GM23338 (cell line): ENCODE data around the gene C1orf216. TPM values are rescaled to one million over a fixed set of nuclear protein-coding genes. Genes with fewer than 3 reads are reported as not detected.

Source experiments
- ATAC-seq: fragments of 200-7000 bp; cut with Tn5 transposase; 3 replicates; pipeline ENCODE4 v1.9.1; 2020
- DNase-seq: peaks from one replicate; pipeline ENCODE4 v3.0.0-alpha.2; 2015; ENCODE audit warnings: low spot score
- H2AFZ ChIP-seq: fragments of 200-600 bp; sonication (generic); 2 replicates; pipeline ENCODE4 v1.8.0; 2016; ENCODE audit warnings: antibody characterized with exemption, mild to moderate bottlenecking, moderate library complexity
- H3F3A ChIP-seq: fragments of 200-600 bp; sonication (generic); replicated peaks from 2 replicates; pipeline ENCODE4 v1.8.0; 2017; ENCODE audit warnings: antibody characterized with exemption, mixed run types, low read depth
- H3K27ac ChIP-seq: fragments of 200-600 bp; sonication (generic); 2 replicates; pipeline ENCODE4 v1.6.1; 2016; ENCODE audit warnings: low read depth
- H3K27me3 ChIP-seq: fragments of 200-600 bp; sonication (generic); 2 replicates; pipeline ENCODE4 v1.8.0; 2016; ENCODE audit warnings: mild to moderate bottlenecking, mixed run types, moderate library complexity; ENCODE audit not compliant: insufficient read depth
- H3K36me3 ChIP-seq: fragments of 200-600 bp; sonication (generic); 2 replicates; pipeline ENCODE4 v1.8.0; 2016; ENCODE audit warnings: mild to moderate bottlenecking; ENCODE audit not compliant: insufficient read depth
- H3K4me1 ChIP-seq: fragments of 200-600 bp; sonication (generic); 2 replicates; pipeline ENCODE4 v1.8.0; 2016; ENCODE audit warnings: mild to moderate bottlenecking, moderate library complexity; ENCODE audit not compliant: insufficient read depth
- H3K4me2 ChIP-seq: fragments of 200-600 bp; sonication (generic); 2 replicates; pipeline ENCODE4 v1.7.1; 2017; ENCODE audit warnings: mixed run types
- H3K4me3 ChIP-seq: fragments of 200-600 bp; sonication (generic); 2 replicates; pipeline ENCODE4 v1.6.1; 2016; ENCODE audit warnings: mixed run types
- H3K79me2 ChIP-seq: fragments of 200-600 bp; sonication (generic); replicated peaks from 2 replicates; pipeline ENCODE4 v1.8.0; 2017; ENCODE audit warnings: mild to moderate bottlenecking; ENCODE audit not compliant: insufficient read depth
- H3K9me2 ChIP-seq: fragments of 200-600 bp; sonication (generic); 2 replicates; pipeline ENCODE4 v1.8.0; 2017; ENCODE audit not compliant: insufficient read depth
- H4K20me1 ChIP-seq: fragments of 200-600 bp; sonication (generic); replicated peaks from 2 replicates; pipeline ENCODE4 v1.8.0; 2017; ENCODE audit warnings: mild to moderate bottlenecking; ENCODE audit not compliant: insufficient read depth
- H3K27ac Mint-ChIP-seq: 2 replicates; pipeline ENCODE4 v1.8.0; 2020; ENCODE audit warnings: inconsistent platforms, mild to moderate bottlenecking, moderate library complexity, mixed read lengths
- H3K27me3 Mint-ChIP-seq: 3 replicates; pipeline ENCODE4 v1.8.0; 2022; ENCODE audit warnings: low read depth, mild to moderate bottlenecking, moderate library complexity, mixed read lengths, inconsistent platforms; ENCODE audit not compliant: insufficient read depth, poor library complexity
- H3K36me3 Mint-ChIP-seq: 3 replicates; pipeline ENCODE4 v1.8.0; 2021; ENCODE audit warnings: low read depth, mild to moderate bottlenecking, inconsistent platforms, moderate library complexity, mixed read lengths
- H3K4me1 Mint-ChIP-seq: 3 replicates; pipeline ENCODE4 v1.8.0; 2020; ENCODE audit warnings: mild to moderate bottlenecking, inconsistent platforms, mixed read lengths
- H3K4me3 Mint-ChIP-seq: 3 replicates; pipeline ENCODE4 v1.8.0; 2021; ENCODE audit warnings: moderate library complexity, mild to moderate bottlenecking, inconsistent platforms, mixed read lengths
- H3K9me3 Mint-ChIP-seq: 3 replicates; pipeline ENCODE4 v1.8.0; 2020; ENCODE audit warnings: moderate library complexity, mild to moderate bottlenecking, inconsistent platforms, mixed read lengths
- EZH2 ChIP-seq: fragments of 200-600 bp; sonication (generic); IDR thresholded peaks from one replicate; pipeline ENCODE4 v1.8.0; 2017; ENCODE audit warnings: antibody characterized with exemption, mild to moderate bottlenecking, low read depth; ENCODE audit not compliant: unreplicated experiment
- POLR2AphosphoS5 ChIP-seq: IDR thresholded peaks from 2 replicates; pipeline ENCODE4 v1.6.1; 2016; ENCODE audit warnings: antibody characterized with exemption, low read depth
- ZNF462 ChIP-seq: fragments of 250-450 bp; sonication (Bioruptor Pico); IDR thresholded peaks from 2 replicates; pipeline ENCODE4 v1.5.0; 2020; ENCODE audit warnings: mild to moderate bottlenecking, moderate library complexity
- polyA plus RNA-seq: library from polyadenylated mRNA; unstranded; fragments of >200 nt; fragmentation: Nextera tagmentation; extraction: Ambion mirVana; gene quantifications from 2 replicates; pipeline ENCODE4 v1.2.1, GENCODE V29; 2016
- total RNA-seq: library from RNA; depleted of rRNA; stranded (reverse); fragments of >200 nt; shearing (Covaris generic); gene quantifications from 2 replicates; pipeline ENCODE4 v1.2.3, GENCODE V29; 2014

C1orf216 gene
- total and polyA plus RNA-seq, 2 experiments from 2014 or later = 4.7 to 21.5 TPM

GRCh38 chr1:35707601-35708440 lies 10.9 kb downstream of the C1orf216 start:
- peak overlapping the region; percentile 80 for H3K4me3 Mint-ChIP-seq
- no peaks in the 10 kb centered on the region; the same call in 2 of the 3 replicates for H3K36me3 Mint-ChIP-seq
- DNase-seq = peak; percentile 87
- no peaks in the 10 kb centered on the region for H3K9me3 Mint-ChIP-seq
- peak overlapping the region; percentile 92 for H3K4me2 ChIP-seq
- H3K27ac Mint-ChIP-seq = no peak overlapping the region
- no peaks in the 10 kb centered on the region for H3K79me2 ChIP-seq
- ATAC-seq = peak; percentile 69
- H3K27me3 Mint-ChIP-seq = peaks cover 33% of the 10 kb centered on the region
- H3K27me3 ChIP-seq = peaks cover 22% of the 10 kb centered on the region; the same call in 1 of the 2 replicates
- H3K36me3 ChIP-seq = no peaks in the 10 kb centered on the region
- H3K27ac ChIP-seq = no peak overlapping the region
- H2AFZ ChIP-seq = peak overlapping the region; percentile 84
- TF ChIP-seq EZH2 (no peak), ZNF462 (CRISPR knock-in tag) (no peak), POLR2AphosphoS5 (0 out of 2 replicates have a peak, but pooled peaks have one; percentile 29)
- H3K4me3 ChIP-seq = peak overlapping the region; percentile 74
- peaks cover 28% of the 10 kb centered on the region for H3K4me1 Mint-ChIP-seq
- H4K20me1 ChIP-seq = no peaks in the 10 kb centered on the region
- peaks cover 5% of the 10 kb centered on the region; the same call in 1 of the 2 replicates for H3F3A ChIP-seq
- H3K9me2 ChIP-seq = no peaks in the 10 kb centered on the region
- peaks cover 12% of the 10 kb centered on the region for H3K4me1 ChIP-seq
